ENCODE measurements around the gene MAPK13.

MAPK13 gene

GRCh38 chr6:36119209-36119608 lies 11.1 kb upstream of the MAPK13 start:
- TF ChIP-seq USF1 (IDR thresholded peaks at IDR 0.05) (no peak), ZBTB7A (IDR thresholded peaks at IDR 0.05; ENCODE audit: low read depth) (no peak), EP300 (IDR thresholded peaks at IDR 0.05; ENCODE audit: borderline replicate concordance) (no peak), REST (IDR thresholded peaks at IDR 0.05; ENCODE audit: low read depth) (no peak), MAX (IDR thresholded peaks at IDR 0.05) (no peak), CEBPB (IDR thresholded peaks at IDR 0.05) (no peak), NFIC (IDR thresholded peaks at IDR 0.05) (no peak), FOXM1 (IDR thresholded peaks at IDR 0.05; ENCODE audit: borderline replicate concordance, low read depth) (no peak), TAF1 (IDR thresholded peaks at IDR 0.05; ENCODE audit: low read depth) (no peak), RAD21 (IDR thresholded peaks at IDR 0.05; ENCODE audit: low read depth) (no peak), TEAD4 (IDR thresholded peaks at IDR 0.05) (no peak)

- no peak for TF ChIP-seq RAD21 (IDR thresholded peaks at IDR 0.05; ENCODE audit: low read depth)
- no peak for TF ChIP-seq TCF12 (IDR thresholded peaks at IDR 0.05; ENCODE audit: low read depth)
- no peak for TF ChIP-seq NFIC (IDR thresholded peaks at IDR 0.05)
- TF ChIP-seq YY1 (IDR thresholded peaks at IDR 0.05; ENCODE audit: low read depth), result no peak
- TF ChIP-seq ZBTB7A (IDR thresholded peaks at IDR 0.05; ENCODE audit: low read depth), result no peak
- TF ChIP-seq USF1 (IDR thresholded peaks at IDR 0.05), result no peak
- no peak for TF ChIP-seq TEAD4 (IDR thresholded peaks at IDR 0.05)
- no peak for TF ChIP-seq TAF1 (IDR thresholded peaks at IDR 0.05; ENCODE audit: low read depth)
- no peak for TF ChIP-seq FOXM1 (IDR thresholded peaks at IDR 0.05; ENCODE audit: borderline replicate concordance, low read depth)
- no peak for TF ChIP-seq CEBPB (IDR thresholded peaks at IDR 0.05)
- no peak for TF ChIP-seq EP300 (IDR thresholded peaks at IDR 0.05; ENCODE audit: borderline replicate concordance)
- no peak for TF ChIP-seq CREB1 (IDR thresholded peaks at IDR 0.05; ENCODE audit: low read depth)
- TF ChIP-seq MAX (IDR thresholded peaks at IDR 0.05), result no peak
- TF ChIP-seq REST (IDR thresholded peaks at IDR 0.05; ENCODE audit: low read depth), result no peak
- no peak for TF ChIP-seq EGR1 (IDR thresholded peaks at IDR 0.05)
Observed at GRCh38 chr6:36120018-36120417, 10.3 kb upstream of the MAPK13 start.

GRCh38 chr6:36120539-36120938 lies 9.8 kb upstream of the MAPK13 start:
- TF ChIP-seq NFIC (IDR thresholded peaks at IDR 0.05) (no peak), RAD21 (IDR thresholded peaks at IDR 0.05; ENCODE audit: low read depth) (no peak), MAX (IDR thresholded peaks at IDR 0.05) (no peak), CEBPB (IDR thresholded peaks at IDR 0.05) (no peak), CREB1 (IDR thresholded peaks at IDR 0.05; ENCODE audit: low read depth) (no peak), EP300 (IDR thresholded peaks at IDR 0.05; ENCODE audit: borderline replicate concordance) (no peak), TCF12 (IDR thresholded peaks at IDR 0.05; ENCODE audit: low read depth) (no peak)

- no peak for TF ChIP-seq YY1 (IDR thresholded peaks at IDR 0.05; ENCODE audit: low read depth)
- no peak for TF ChIP-seq USF1 (IDR thresholded peaks at IDR 0.05)
- TF ChIP-seq RAD21 (IDR thresholded peaks at IDR 0.05; ENCODE audit: low read depth), result no peak
- no peak for TF ChIP-seq TEAD4 (IDR thresholded peaks at IDR 0.05)
- TF ChIP-seq REST (IDR thresholded peaks at IDR 0.05; ENCODE audit: low read depth), result no peak
- no peak for TF ChIP-seq CREB1 (IDR thresholded peaks at IDR 0.05; ENCODE audit: low read depth)
Observed at GRCh38 chr6:36120979-36121786, 9.1 kb upstream of the MAPK13 start.
